Measurements from ENCODE around the gene JAKMIP2. TPM values are rescaled to one million over a fixed set of nuclear protein-coding genes. Genes with fewer than 3 reads are reported as not detected.

JAKMIP2 gene
- total and polyA plus RNA-seq, 2 experiments from 2014 or later: 1.4 to 4.3 TPM

DNA sequence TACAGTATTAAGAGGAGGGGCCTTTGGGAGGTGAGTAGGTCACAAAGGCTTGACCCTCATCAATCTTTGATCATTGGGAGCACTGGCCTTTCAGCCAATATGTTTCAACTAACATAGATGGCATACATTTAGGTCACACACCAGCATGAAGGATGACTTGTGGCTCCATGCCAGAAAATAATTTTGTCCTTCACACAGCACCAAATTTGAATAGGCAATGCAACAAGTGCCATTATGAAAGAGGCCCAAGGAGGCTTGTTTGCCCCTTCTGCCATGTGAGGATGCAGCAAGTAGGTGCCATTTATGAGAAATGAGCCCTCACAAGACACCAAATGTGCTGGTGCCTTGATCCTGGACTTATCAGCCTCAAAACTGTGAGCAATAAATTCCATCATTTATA is 81.1 kb downstream of the JAKMIP2 start:
- Histone ChIP-seq H3K27ac (no peak overlapping the region), H3K9me2 (replicated peaks; ENCODE audit: insufficient read depth) (no peaks in the 10 kb centered on the region), H3K9me3 (ENCODE audit: low read depth) (no peaks in the 10 kb centered on the region), H3K79me2 (no peaks in the 10 kb centered on the region), H3K4me1 (ENCODE audit: insufficient read depth) (no peaks in the 10 kb centered on the region), H3K27me3 (no peaks in the 10 kb centered on the region), H3K36me3 (replicated peaks; ENCODE audit: insufficient read depth, low read depth) (no peaks in the 10 kb centered on the region), H3K4me2 (no peak overlapping the region), H2AFZ (no peak overlapping the region), H4K20me1 (ENCODE audit: insufficient read depth, poor library complexity, severe bottlenecking) (no peaks in the 10 kb centered on the region), H3K4me3 (no peak overlapping the region)
- no peak for DNase-seq (ENCODE audit: low spot score)
- TF ChIP-seq, protein P1, sequence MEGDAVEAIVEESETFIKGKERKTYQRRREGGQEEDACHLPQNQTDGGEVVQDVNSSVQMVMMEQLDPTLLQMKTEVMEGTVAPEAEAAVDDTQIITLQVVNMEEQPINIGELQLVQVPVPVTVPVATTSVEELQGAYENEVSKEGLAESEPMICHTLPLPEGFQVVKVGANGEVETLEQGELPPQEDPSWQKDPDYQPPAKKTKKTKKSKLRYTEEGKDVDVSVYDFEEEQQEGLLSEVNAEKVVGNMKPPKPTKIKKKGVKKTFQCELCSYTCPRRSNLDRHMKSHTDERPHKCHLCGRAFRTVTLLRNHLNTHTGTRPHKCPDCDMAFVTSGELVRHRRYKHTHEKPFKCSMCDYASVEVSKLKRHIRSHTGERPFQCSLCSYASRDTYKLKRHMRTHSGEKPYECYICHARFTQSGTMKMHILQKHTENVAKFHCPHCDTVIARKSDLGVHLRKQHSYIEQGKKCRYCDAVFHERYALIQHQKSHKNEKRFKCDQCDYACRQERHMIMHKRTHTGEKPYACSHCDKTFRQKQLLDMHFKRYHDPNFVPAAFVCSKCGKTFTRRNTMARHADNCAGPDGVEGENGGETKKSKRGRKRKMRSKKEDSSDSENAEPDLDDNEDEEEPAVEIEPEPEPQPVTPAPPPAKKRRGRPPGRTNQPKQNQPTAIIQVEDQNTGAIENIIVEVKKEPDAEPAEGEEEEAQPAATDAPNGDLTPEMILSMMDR (IDR thresholded peaks at IDR 0.05; ENCODE audit: poor library complexity): no peak
- TF ChIP-seq EZH2phosphoT487 (IDR thresholded peaks at IDR 0.05; ENCODE audit: low read depth, severe bottlenecking, unreplicated experiment): no peak
- no peak for TF ChIP-seq EZH2 (IDR thresholded peaks at IDR 0.05; ENCODE audit: borderline replicate concordance)

DNA sequence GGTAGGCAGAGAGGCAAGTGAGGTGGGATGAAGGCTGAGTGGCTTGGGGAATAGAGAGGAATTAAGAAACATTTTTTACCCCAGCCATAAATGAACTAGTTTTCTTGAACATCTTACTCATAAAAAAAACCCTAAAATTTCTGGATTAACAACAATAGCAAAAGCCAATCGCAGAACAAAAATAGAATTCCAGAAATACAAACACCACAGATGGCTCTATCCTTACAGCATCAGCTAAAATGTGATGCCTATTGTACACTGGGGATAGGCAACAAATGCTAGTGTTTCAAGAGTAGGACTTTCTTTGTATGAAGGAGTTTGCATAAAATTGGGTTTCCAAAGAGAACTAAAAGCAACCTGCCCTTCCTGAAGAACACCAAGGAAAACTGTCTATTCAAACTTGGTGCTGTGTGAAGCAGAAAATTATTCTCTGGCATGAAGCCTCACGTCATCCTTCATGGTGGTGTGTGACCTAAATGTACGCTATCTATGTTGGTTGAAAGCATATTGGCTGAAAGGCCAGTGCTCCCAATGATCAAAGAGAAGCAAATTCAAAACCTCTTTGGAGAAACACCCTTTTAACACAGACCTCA is 82.9 kb downstream of the JAKMIP2 start:
- Histone ChIP-seq H3K4me2 (no peak overlapping the region), H3K27ac (no peak overlapping the region), H2AFZ (no peak overlapping the region), H3K27me3 (no peaks in the 10 kb centered on the region), H3K9me3 (ENCODE audit: low read depth) (no peaks in the 10 kb centered on the region), H3K4me1 (ENCODE audit: insufficient read depth) (no peaks in the 10 kb centered on the region), H4K20me1 (ENCODE audit: insufficient read depth, poor library complexity, severe bottlenecking) (no peaks in the 10 kb centered on the region), H3K9me2 (replicated peaks; ENCODE audit: insufficient read depth) (no peaks in the 10 kb centered on the region), H3K36me3 (replicated peaks; ENCODE audit: insufficient read depth, low read depth) (no peaks in the 10 kb centered on the region), H3K79me2 (no peaks in the 10 kb centered on the region), H3K4me3 (no peak overlapping the region)
- no peak for DNase-seq (ENCODE audit: low spot score)
- 93% methylated on average over 3 of the region's 3 CpGs for WGBS (ENCODE audit: low lambda C conversion rate, missing lambda C conversion rate)
- TF ChIP-seq EZH2phosphoT487 (IDR thresholded peaks at IDR 0.05; ENCODE audit: low read depth, severe bottlenecking, unreplicated experiment): no peak
- TF ChIP-seq, protein P1 (IDR thresholded peaks at IDR 0.05; ENCODE audit: poor library complexity): no peak
- TF ChIP-seq EZH2 (IDR thresholded peaks at IDR 0.05; ENCODE audit: borderline replicate concordance): no peak

DNA sequence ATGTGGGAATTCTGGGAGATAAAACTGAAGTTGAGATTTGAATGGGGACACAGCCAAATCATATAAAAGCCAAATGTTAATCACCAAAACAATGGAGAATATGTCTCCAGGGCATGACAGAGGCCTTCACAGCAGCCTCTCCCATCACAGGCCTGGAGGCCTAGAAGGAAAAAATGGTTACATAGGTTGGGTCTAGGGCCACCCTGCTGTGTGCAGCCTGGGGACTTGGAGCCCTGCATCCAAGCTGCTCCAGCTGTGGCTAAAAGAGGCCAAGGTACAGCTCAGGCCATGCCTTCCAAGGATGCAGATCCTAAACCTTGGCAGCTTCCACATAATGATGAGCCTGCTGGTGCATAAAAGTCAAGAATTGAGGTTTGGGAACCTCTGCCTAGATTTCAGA is 85.1 kb downstream of the JAKMIP2 start:
- Histone ChIP-seq H2AFZ (no peak overlapping the region), H3K36me3 (replicated peaks; ENCODE audit: insufficient read depth, low read depth) (no peaks in the 10 kb centered on the region), H3K9me3 (ENCODE audit: low read depth) (no peaks in the 10 kb centered on the region), H3K4me3 (no peak overlapping the region), H4K20me1 (ENCODE audit: insufficient read depth, poor library complexity, severe bottlenecking) (no peaks in the 10 kb centered on the region), H3K4me1 (ENCODE audit: insufficient read depth) (no peaks in the 10 kb centered on the region), H3K4me2 (no peak overlapping the region), H3K79me2 (no peaks in the 10 kb centered on the region), H3K27ac (no peak overlapping the region), H3K9me2 (replicated peaks; ENCODE audit: insufficient read depth) (no peaks in the 10 kb centered on the region), H3K27me3 (no peaks in the 10 kb centered on the region)
- TF ChIP-seq, protein P1 (IDR thresholded peaks at IDR 0.05; ENCODE audit: poor library complexity): no peak
- TF ChIP-seq EZH2phosphoT487 (IDR thresholded peaks at IDR 0.05; ENCODE audit: low read depth, severe bottlenecking, unreplicated experiment) (no peak), EZH2 (IDR thresholded peaks at IDR 0.05; ENCODE audit: borderline replicate concordance) (no peak)
- DNase-seq (ENCODE audit: low spot score): no peak

DNA sequence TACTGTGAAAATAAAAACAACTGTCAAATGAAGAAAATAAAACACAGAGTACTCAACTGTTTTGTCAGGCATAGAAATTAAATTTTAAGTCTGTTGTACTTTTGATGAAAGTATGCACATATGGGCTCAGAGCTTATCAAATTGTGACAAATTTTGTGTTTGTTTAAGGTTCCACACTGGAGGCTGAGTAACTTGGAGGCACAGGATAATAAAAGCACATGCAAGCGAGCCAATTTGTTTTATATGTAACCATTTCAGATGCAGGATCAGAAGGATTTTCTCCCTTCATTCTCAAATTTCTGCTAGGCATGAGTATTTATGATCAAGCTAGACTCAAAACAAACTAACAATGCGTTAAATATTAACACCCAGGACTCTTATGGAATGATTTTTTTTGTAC is 87.8 kb downstream of the JAKMIP2 start:
- no peak overlapping the region for H2AFZ ChIP-seq
- no peaks in the 10 kb centered on the region for H3K27me3 ChIP-seq
- DNase-seq (ENCODE audit: low spot score): no peak
- H3K36me3 ChIP-seq (replicated peaks; ENCODE audit: insufficient read depth, low read depth): no peaks in the 10 kb centered on the region
- H3K79me2 ChIP-seq: no peaks in the 10 kb centered on the region
- H4K20me1 ChIP-seq (ENCODE audit: insufficient read depth, poor library complexity, severe bottlenecking): no peaks in the 10 kb centered on the region
- no peak overlapping the region for H3K4me3 ChIP-seq
- no peaks in the 10 kb centered on the region for H3K4me1 ChIP-seq (ENCODE audit: insufficient read depth)
- H3K4me2 ChIP-seq: no peak overlapping the region
- no peak for TF ChIP-seq EZH2 (IDR thresholded peaks at IDR 0.05; ENCODE audit: borderline replicate concordance)
- TF ChIP-seq, protein P1 (IDR thresholded peaks at IDR 0.05; ENCODE audit: poor library complexity): no peak
- no peak for TF ChIP-seq EZH2phosphoT487 (IDR thresholded peaks at IDR 0.05; ENCODE audit: low read depth, severe bottlenecking, unreplicated experiment)
- 87% methylated on average over 2 of the region's 2 CpGs for whole genome bisulfite sequencing (ENCODE audit: low lambda C conversion rate, missing lambda C conversion rate)
- no peak overlapping the region for H3K27ac ChIP-seq
- H3K9me2 ChIP-seq (replicated peaks; ENCODE audit: insufficient read depth): no peaks in the 10 kb centered on the region
- no peaks in the 10 kb centered on the region for H3K9me3 ChIP-seq (ENCODE audit: low read depth)

Measured in hepatocyte (in vitro differentiated cells).